A549 (cell line): ENCODE results near the gene BSPH1.

Experiments
- CHD2 ChIP-seq: fragments of 150-350 bp; IDR thresholded peaks from 2 replicates; pipeline ENCODE4 v1.6.1; 2014; ENCODE audit warnings: low read length; ENCODE audit not compliant: partially characterized antibody
- CTCF ChIP-seq: fragments of >200 bp; sonication (Bioruptor Twin); formaldehyde crosslinking; IDR thresholded peaks from 3 replicates; pipeline ENCODE4 v1.5.1; 2016
- EP300 ChIP-seq, 2 experiments: fragments of >200 bp; sonication (Bioruptor Twin); formaldehyde crosslinking; IDR thresholded peaks; 2 replicates in 1 of 2; 3 replicates in 1 of 2; pipeline ENCODE4 v1.6.1; 2016 to 2017
- HMGXB4 ChIP-seq: fragments of 250-450 bp; sonication (Bioruptor Pico); IDR thresholded peaks from 2 replicates; pipeline ENCODE4 v1.5.0; 2021; ENCODE audit warnings: mild to moderate bottlenecking, moderate library complexity, borderline replicate concordance
- JUN ChIP-seq, 2 experiments: fragments of >200 bp; sonication (Bioruptor Twin); formaldehyde crosslinking; IDR thresholded peaks; 2 replicates in 1 of 2; 3 replicates in 1 of 2; pipeline ENCODE4 v1.6.1; 2016 to 2017
- JUNB ChIP-seq: fragments of >200 bp; sonication (Bioruptor Twin); formaldehyde crosslinking; IDR thresholded peaks from 2 replicates; pipeline ENCODE4 v1.6.1; 2016
- MAFK ChIP-seq: fragments of 450-650 bp; IDR thresholded peaks from 2 replicates; pipeline ENCODE4 v1.6.1; 2014; ENCODE audit not compliant: partially characterized antibody
- MAZ ChIP-seq: fragments of 150-350 bp; IDR thresholded peaks from 2 replicates; pipeline ENCODE4 v1.6.1; 2014; ENCODE audit warnings: antibody characterized with exemption, low read depth, low read length, borderline replicate concordance
- POLR2A ChIP-seq: IDR thresholded peaks from 2 replicates; pipeline ENCODE4 v1.6.1; 2012; ENCODE audit warnings: mild to moderate bottlenecking, low read length
- RAD21 ChIP-seq, 2 experiments: fragments of >200 bp in 1 of 2; sonication (Bioruptor Twin) in 1 of 2; formaldehyde crosslinking in 1 of 2; IDR thresholded peaks in 1 of 2; conservative IDR thresholded peaks in 1 of 2; 2 replicates in 1 of 2; 3 replicates in 1 of 2; pipeline ENCODE4 v1.6.1; 2012 to 2018; ENCODE audit warnings: inconsistent platforms in 1 of 2
- TF ChIP-seq, protein P1 (sequence below): fragments of 200-600 bp; sonication (generic); IDR thresholded peaks from 2 replicates; pipeline ENCODE4 v1.6.1; 2016; ENCODE audit warnings: antibody characterized with exemption, mild to moderate bottlenecking, moderate library complexity
- TF ChIP-seq, protein P2 (sequence below): fragments of 150-350 bp; IDR thresholded peaks from 2 replicates; pipeline ENCODE4 v1.6.1; 2014; ENCODE audit warnings: low read depth, mild to moderate bottlenecking, low read length

DNA sequence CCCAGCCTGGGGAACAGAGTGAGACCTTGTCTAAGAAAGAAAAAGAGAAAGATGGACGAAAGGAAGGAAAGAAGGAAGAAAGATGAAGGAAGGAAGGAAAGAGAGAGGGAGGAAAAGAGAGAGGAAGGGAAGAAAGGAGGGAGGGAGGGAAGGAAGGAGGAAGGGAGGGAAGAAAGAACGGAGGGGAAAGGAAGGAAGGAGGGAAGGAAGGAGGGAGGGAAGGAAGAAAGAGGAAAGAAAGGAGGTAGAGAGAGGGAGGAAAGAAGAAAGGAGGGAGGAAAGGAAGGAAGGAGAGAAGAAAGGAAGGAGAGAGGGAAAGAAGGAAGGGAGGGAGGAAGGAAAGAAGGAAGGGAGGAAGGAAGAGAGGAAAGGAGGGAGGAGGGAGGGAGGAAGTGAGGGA is 31.0 kb upstream of the BSPH1 start:
- TF ChIP-seq RAD21 (conservative IDR thresholded peaks at IDR 0.05 in 1 of 2, IDR thresholded peaks at IDR 0.05 in 1 of 2): no peak
- no peak for TF ChIP-seq CHD2
- TF ChIP-seq EP300 (IDR thresholded peaks at IDR 0.05): no peak
- TF ChIP-seq CTCF: no peak
- TF ChIP-seq MAZ: no peak
- TF ChIP-seq, protein P1, sequence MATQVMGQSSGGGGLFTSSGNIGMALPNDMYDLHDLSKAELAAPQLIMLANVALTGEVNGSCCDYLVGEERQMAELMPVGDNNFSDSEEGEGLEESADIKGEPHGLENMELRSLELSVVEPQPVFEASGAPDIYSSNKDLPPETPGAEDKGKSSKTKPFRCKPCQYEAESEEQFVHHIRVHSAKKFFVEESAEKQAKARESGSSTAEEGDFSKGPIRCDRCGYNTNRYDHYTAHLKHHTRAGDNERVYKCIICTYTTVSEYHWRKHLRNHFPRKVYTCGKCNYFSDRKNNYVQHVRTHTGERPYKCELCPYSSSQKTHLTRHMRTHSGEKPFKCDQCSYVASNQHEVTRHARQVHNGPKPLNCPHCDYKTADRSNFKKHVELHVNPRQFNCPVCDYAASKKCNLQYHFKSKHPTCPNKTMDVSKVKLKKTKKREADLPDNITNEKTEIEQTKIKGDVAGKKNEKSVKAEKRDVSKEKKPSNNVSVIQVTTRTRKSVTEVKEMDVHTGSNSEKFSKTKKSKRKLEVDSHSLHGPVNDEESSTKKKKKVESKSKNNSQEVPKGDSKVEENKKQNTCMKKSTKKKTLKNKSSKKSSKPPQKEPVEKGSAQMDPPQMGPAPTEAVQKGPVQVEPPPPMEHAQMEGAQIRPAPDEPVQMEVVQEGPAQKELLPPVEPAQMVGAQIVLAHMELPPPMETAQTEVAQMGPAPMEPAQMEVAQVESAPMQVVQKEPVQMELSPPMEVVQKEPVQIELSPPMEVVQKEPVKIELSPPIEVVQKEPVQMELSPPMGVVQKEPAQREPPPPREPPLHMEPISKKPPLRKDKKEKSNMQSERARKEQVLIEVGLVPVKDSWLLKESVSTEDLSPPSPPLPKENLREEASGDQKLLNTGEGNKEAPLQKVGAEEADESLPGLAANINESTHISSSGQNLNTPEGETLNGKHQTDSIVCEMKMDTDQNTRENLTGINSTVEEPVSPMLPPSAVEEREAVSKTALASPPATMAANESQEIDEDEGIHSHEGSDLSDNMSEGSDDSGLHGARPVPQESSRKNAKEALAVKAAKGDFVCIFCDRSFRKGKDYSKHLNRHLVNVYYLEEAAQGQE: no peak
- TF ChIP-seq POLR2A: no peak
- TF ChIP-seq JUN (IDR thresholded peaks at IDR 0.05): no peak
- no peak for TF ChIP-seq HMGXB4 (CRISPR knock-in tag)
- TF ChIP-seq JUNB: no peak
- TF ChIP-seq, protein P2, sequence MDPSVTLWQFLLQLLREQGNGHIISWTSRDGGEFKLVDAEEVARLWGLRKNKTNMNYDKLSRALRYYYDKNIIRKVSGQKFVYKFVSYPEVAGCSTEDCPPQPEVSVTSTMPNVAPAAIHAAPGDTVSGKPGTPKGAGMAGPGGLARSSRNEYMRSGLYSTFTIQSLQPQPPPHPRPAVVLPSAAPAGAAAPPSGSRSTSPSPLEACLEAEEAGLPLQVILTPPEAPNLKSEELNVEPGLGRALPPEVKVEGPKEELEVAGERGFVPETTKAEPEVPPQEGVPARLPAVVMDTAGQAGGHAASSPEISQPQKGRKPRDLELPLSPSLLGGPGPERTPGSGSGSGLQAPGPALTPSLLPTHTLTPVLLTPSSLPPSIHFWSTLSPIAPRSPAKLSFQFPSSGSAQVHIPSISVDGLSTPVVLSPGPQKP: no peak
- TF ChIP-seq MAFK: no peak
